GM12878 (cell line): ENCODE results near the gene ANKRD28. TPM values are rescaled to one million over a fixed set of nuclear protein-coding genes. Genes with fewer than 3 reads are reported as not detected.

Experiments
- BHLHE40 ChIP-seq, 2 experiments: fragments of 450-650 bp in 1 of 2; IDR thresholded peaks; 2 replicates each; pipeline ENCODE4 v1.6.1; 2011 to 2017; ENCODE audit warnings: low read depth in 2 of 2, borderline replicate concordance in 1 of 2, improper control_type of control experiment in 1 of 2, low read length in 1 of 2, mild to moderate bottlenecking in 1 of 2
- CBX5 ChIP-seq: sonication (generic); IDR thresholded peaks from 2 replicates; pipeline ENCODE4 v1.6.1; 2016; ENCODE audit warnings: low read depth, moderate library complexity, mild to moderate bottlenecking, inconsistent platforms
- CHD4 ChIP-seq: fragments of 200-600 bp; sonication (generic); IDR thresholded peaks from 2 replicates; pipeline ENCODE4 v1.6.1; 2016; ENCODE audit warnings: mild to moderate bottlenecking
- CREB1 ChIP-seq: IDR thresholded peaks from 2 replicates; pipeline ENCODE4 v1.6.1; 2012; ENCODE audit warnings: low read depth, mild to moderate bottlenecking, inconsistent platforms
- EGR1 ChIP-seq, 2 experiments: IDR thresholded peaks; 1 replicate in 1 of 2; 2 replicates in 1 of 2; pipeline ENCODE4 v1.6.1; 2011 to 2012; ENCODE audit warnings: low read depth in 2 of 2, low read length in 2 of 2, borderline replicate concordance in 1 of 2, mild to moderate bottlenecking in 1 of 2, moderate library complexity in 1 of 2
- GABPA ChIP-seq: IDR thresholded peaks from 2 replicates; pipeline ENCODE4 v1.6.1; 2014; ENCODE audit warnings: antibody characterized with exemption, low read depth, mild to moderate bottlenecking, inconsistent platforms
- HCFC1 ChIP-seq: fragments of 150-350 bp; IDR thresholded peaks from 2 replicates; pipeline ENCODE4 v1.6.1; 2014; ENCODE audit warnings: low read length
- HDAC6 ChIP-seq: fragments of 200-600 bp; sonication (generic); IDR thresholded peaks from one replicate; pipeline ENCODE4 v1.8.0; 2017; ENCODE audit warnings: antibody characterized with exemption; ENCODE audit not compliant: unreplicated experiment
- IKZF1 ChIP-seq: fragments of 450-650 bp; conservative IDR thresholded peaks from 2 replicates; pipeline ENCODE4 v1.6.1; 2017; ENCODE audit warnings: antibody characterized with exemption, mild to moderate bottlenecking
- IRF4 ChIP-seq: IDR thresholded peaks from 2 replicates; pipeline ENCODE4 v1.6.1; 2011; ENCODE audit warnings: low read depth, low read length
- KDM1A ChIP-seq: fragments of 200-600 bp; sonication (generic); IDR thresholded peaks from 2 replicates; pipeline ENCODE4 v1.6.1; 2016; ENCODE audit warnings: borderline replicate concordance
- MTA3 ChIP-seq: IDR thresholded peaks from 2 replicates; pipeline ENCODE4 v1.6.1; 2012; ENCODE audit warnings: low read length, inconsistent platforms, borderline replicate concordance
- NFXL1 ChIP-seq: fragments of 450-650 bp; IDR thresholded peaks from 2 replicates; pipeline ENCODE4 v1.6.1; 2017; ENCODE audit warnings: antibody characterized with exemption, mild to moderate bottlenecking, borderline replicate concordance
- NR2C2 ChIP-seq: IDR thresholded peaks from 2 replicates; pipeline ENCODE4 v1.6.1; 2011; ENCODE audit warnings: borderline replicate concordance, low read depth; ENCODE audit not compliant: control insufficient read depth, insufficient read length
- NRF1 ChIP-seq: conservative IDR thresholded peaks from 2 replicates; pipeline ENCODE4 v1.6.1; 2011; ENCODE audit warnings: mild to moderate bottlenecking, low read depth, low read length, improper control_type of control experiment
- POLR2A ChIP-seq: IDR thresholded peaks from 2 replicates; pipeline ENCODE4 v1.6.1; 2011; ENCODE audit warnings: low read depth, mild to moderate bottlenecking, low read length
- POU2F2 ChIP-seq: IDR thresholded peaks from 3 replicates; pipeline ENCODE4 v1.6.1; 2011; ENCODE audit warnings: low read depth, mild to moderate bottlenecking, low read length, borderline replicate concordance
- RB1 ChIP-seq: fragments of 450-650 bp; formaldehyde crosslinking; IDR thresholded peaks from 2 replicates; pipeline ENCODE4 v1.6.1; 2017; ENCODE audit warnings: mild to moderate bottlenecking, borderline replicate concordance
- RUNX3 ChIP-seq: IDR thresholded peaks from 2 replicates; pipeline ENCODE4 v1.6.1; 2012; ENCODE audit warnings: low read length, inconsistent platforms
- SPI1 ChIP-seq: IDR thresholded peaks from 2 replicates; pipeline ENCODE4 v1.6.1; 2011; ENCODE audit warnings: low read depth, mild to moderate bottlenecking, low read length, moderate library complexity, borderline replicate concordance; ENCODE audit not compliant: insufficient read depth
- STAT3 ChIP-seq: IDR thresholded peaks from 2 replicates; pipeline ENCODE4 v1.6.1; 2011; ENCODE audit warnings: low read depth, low read length, improper control_type of control experiment
- SUPT20H ChIP-seq: IDR thresholded peaks from 2 replicates; pipeline ENCODE4 v1.6.1; 2011; ENCODE audit warnings: low read depth, mild to moderate bottlenecking, low read length, moderate library complexity, borderline replicate concordance; ENCODE audit not compliant: control insufficient read depth
- TARDBP ChIP-seq: IDR thresholded peaks from 2 replicates; pipeline ENCODE4 v1.6.1; 2016; ENCODE audit warnings: borderline replicate concordance
- ZNF207 ChIP-seq: fragments of 450-650 bp; IDR thresholded peaks from 2 replicates; pipeline ENCODE4 v1.6.1; 2014; ENCODE audit warnings: antibody characterized with exemption, mild to moderate bottlenecking, borderline replicate concordance
- ZSCAN29 ChIP-seq: fragments of 450-650 bp; IDR thresholded peaks from 2 replicates; pipeline ENCODE4 v1.6.1; 2017; ENCODE audit warnings: mild to moderate bottlenecking, moderate library complexity
- polyA plus RNA-seq, 11 experiments: library from polyadenylated mRNA; depleted of rRNA in 4 of 11; unstranded in 6 of 11; stranded (reverse) in 5 of 11; fragments of >200 nt; fragmentation: Nextera tagmentation in 4 of 11; fragmentation: Illumina TruSeq in 1 of 11; extraction: Ambion mirVana in 4 of 11; extraction: Trizol in 1 of 11; gene quantifications; 1 replicate in 1 of 11; 2 replicates in 10 of 11; pipeline versions ENCODE4 v1.2.1 to v1.2.3, GENCODE V29; 2011 to 2016; ENCODE audit warnings: inconsistent platforms in 2 of 11, missing spikeins in 2 of 11, low read depth in 1 of 11
- total RNA-seq, 4 experiments: library from RNA; depleted of rRNA in 3 of 4; stranded (reverse); fragments of >200 nt in 3 of 4; fragmentation: Illumina TruSeq in 1 of 4; extraction: Trizol in 1 of 4; gene quantifications; 2 replicates each; pipeline versions ENCODE4 v1.2.1 to v1.2.3, GENCODE V29; 2013 to 2021
- TF ChIP-seq, protein P1 (sequence below): fragments of 450-650 bp; formaldehyde crosslinking; IDR thresholded peaks from 2 replicates; pipeline ENCODE4 v1.4.0; 2022; ENCODE audit warnings: mild to moderate bottlenecking, moderate library complexity
- TF ChIP-seq, protein P2 (sequence below): fragments of 450-650 bp; IDR thresholded peaks from 2 replicates; pipeline ENCODE4 v1.6.1; 2018; ENCODE audit warnings: borderline replicate concordance, mild to moderate bottlenecking; ENCODE audit not compliant: partially characterized antibody
- TF ChIP-seq, protein P3 (sequence below): fragments of 450-650 bp; IDR thresholded peaks from 2 replicates; pipeline ENCODE4 v1.6.1; 2014; ENCODE audit warnings: mild to moderate bottlenecking

The ANKRD28 gene
- total and polyA plus RNA-seq, 10 of the 15 experiments (the other 5 are each of a cell fraction or from before 2014, with no cell fraction given): 11.2 to 105 (median 38.3) TPM

DNA sequence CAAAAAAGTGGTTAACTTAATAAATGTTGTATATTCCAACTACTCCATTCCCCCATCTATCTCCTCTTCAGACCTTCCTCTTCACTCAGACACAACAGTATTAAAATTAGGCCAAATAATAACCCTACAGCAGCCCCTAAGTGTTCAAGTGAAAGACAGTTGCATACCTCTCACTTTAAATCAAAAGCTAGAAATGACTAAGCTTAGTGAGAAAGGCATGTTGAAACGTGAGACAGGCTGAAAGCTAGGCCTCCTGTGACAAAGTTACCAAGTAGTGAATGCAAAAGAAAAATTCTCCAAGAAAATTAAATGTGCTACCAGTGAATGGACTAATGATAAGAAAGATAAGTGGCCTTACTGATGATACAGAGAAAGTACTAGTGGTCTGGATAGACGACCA is 71.7 kb downstream of the ANKRD28 start (continued):
- TF ChIP-seq, protein P1, sequence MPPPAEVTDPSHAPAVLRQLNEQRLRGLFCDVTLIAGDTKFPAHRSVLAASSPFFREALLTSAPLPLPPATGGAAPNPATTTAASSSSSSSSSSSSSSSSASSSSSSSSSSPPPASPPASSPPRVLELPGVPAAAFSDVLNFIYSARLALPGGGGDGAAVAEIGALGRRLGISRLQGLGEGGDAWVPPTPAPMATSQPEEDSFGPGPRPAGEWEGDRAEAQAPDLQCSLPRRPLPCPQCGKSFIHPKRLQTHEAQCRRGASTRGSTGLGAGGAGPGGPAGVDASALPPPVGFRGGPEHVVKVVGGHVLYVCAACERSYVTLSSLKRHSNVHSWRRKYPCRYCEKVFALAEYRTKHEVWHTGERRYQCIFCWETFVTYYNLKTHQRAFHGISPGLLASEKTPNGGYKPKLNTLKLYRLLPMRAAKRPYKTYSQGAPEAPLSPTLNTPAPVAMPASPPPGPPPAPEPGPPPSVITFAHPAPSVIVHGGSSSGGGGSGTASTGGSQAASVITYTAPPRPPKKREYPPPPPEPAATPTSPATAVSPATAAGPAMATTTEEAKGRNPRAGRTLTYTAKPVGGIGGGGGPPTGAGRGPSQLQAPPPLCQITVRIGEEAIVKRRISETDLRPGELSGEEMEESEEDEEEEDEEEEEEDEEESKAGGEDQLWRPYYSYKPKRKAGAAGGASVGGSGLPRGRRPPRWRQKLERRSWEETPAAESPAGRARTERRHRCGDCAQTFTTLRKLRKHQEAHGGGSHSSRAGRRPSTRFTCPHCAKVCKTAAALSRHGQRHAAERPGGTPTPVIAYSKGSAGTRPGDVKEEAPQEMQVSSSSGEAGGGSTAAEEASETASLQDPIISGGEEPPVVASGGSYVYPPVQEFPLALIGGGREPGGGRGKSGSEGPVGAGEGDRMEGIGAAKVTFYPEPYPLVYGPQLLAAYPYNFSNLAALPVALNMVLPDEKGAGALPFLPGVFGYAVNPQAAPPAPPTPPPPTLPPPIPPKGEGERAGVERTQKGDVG: no peak
- TF ChIP-seq STAT3: no peak
- TF ChIP-seq NFXL1: no peak
- no peak for TF ChIP-seq POU2F2
- TF ChIP-seq BHLHE40 (IDR thresholded peaks at IDR 0.05; ENCODE audit: borderline replicate concordance in 1 of 2, low read depth in 2 of 2, low read length in 1 of 2): peak; percentile 87 to 90
- no peak for TF ChIP-seq CREB1
- no peak for TF ChIP-seq SPI1
- TF ChIP-seq NR2C2: no peak
- TF ChIP-seq, protein P2, sequence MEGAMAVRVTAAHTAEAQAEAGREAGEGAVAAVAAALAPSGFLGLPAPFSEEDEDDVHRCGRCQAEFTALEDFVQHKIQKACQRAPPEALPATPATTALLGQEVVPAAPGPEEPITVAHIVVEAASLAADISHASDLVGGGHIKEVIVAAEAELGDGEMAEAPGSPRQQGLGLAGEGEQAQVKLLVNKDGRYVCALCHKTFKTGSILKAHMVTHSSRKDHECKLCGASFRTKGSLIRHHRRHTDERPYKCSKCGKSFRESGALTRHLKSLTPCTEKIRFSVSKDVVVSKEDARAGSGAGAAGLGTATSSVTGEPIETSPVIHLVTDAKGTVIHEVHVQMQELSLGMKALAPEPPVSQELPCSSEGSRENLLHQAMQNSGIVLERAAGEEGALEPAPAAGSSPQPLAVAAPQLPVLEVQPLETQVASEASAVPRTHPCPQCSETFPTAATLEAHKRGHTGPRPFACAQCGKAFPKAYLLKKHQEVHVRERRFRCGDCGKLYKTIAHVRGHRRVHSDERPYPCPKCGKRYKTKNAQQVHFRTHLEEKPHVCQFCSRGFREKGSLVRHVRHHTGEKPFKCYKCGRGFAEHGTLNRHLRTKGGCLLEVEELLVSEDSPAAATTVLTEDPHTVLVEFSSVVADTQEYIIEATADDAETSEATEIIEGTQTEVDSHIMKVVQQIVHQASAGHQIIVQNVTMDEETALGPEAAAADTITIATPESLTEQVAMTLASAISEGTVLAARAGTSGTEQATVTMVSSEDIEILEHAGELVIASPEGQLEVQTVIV: no peak
- TF ChIP-seq CBX5: 0 out of 2 replicates have a peak, but pooled peaks have one; percentile 57
- no peak for TF ChIP-seq RB1
- TF ChIP-seq EGR1 (IDR thresholded peaks at IDR 0.05; ENCODE audit: borderline replicate concordance in 1 of 2, low read depth in 2 of 2, low read length in 2 of 2): no peak
- no peak for TF ChIP-seq MTA3
- no peak for TF ChIP-seq ZNF207
- no peak for TF ChIP-seq SUPT20H
- TF ChIP-seq IKZF1: no peak
- no peak for TF ChIP-seq GABPA
- no peak for TF ChIP-seq POLR2A
- no peak for TF ChIP-seq CHD4
- no peak for TF ChIP-seq KDM1A
- no peak for TF ChIP-seq TARDBP
- TF ChIP-seq IRF4: peak; percentile 84; the same call in 1 of the 2 replicates
- TF ChIP-seq, protein P3, sequence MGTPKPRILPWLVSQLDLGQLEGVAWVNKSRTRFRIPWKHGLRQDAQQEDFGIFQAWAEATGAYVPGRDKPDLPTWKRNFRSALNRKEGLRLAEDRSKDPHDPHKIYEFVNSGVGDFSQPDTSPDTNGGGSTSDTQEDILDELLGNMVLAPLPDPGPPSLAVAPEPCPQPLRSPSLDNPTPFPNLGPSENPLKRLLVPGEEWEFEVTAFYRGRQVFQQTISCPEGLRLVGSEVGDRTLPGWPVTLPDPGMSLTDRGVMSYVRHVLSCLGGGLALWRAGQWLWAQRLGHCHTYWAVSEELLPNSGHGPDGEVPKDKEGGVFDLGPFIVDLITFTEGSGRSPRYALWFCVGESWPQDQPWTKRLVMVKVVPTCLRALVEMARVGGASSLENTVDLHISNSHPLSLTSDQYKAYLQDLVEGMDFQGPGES: no peak
- no peak for TF ChIP-seq HCFC1
- TF ChIP-seq NRF1: no peak
- no peak for TF ChIP-seq HDAC6
- peak; percentile 22; the same call in 1 of the 2 replicates for TF ChIP-seq RUNX3
- no peak for TF ChIP-seq ZSCAN29
